Smooth muscle cell (in vitro differentiated cells): ENCODE measurements around the gene THOP1. TPM values are rescaled to one million over a fixed set of nuclear protein-coding genes. Genes with fewer than 3 reads are reported as not detected.

Experiments used
- DNase-seq: peaks from one replicate; lab custom pipeline; 2025; ENCODE audit not compliant: unreplicated experiment; lab: John Stamatoyannopoulos, UW
- H2AFZ ChIP-seq: fragments of 200-600 bp; sonication (generic); 2 replicates; pipeline ENCODE4 v1.6.0; 2016; ENCODE audit warnings: antibody characterized with exemption, low read depth, mild to moderate bottlenecking
- H3F3A ChIP-seq: fragments of 200-600 bp; sonication (generic); 2 replicates; pipeline ENCODE4 v1.6.0; 2017; ENCODE audit warnings: antibody characterized with exemption, low read depth
- H3K27ac ChIP-seq: fragments of 200-600 bp; sonication (generic); 2 replicates; pipeline ENCODE4 v1.5.1; 2016; ENCODE audit warnings: low read depth, mild to moderate bottlenecking
- H3K27me3 ChIP-seq: fragments of 200-600 bp; sonication (generic); 2 replicates; pipeline ENCODE4 v1.6.1; 2016; ENCODE audit warnings: low read depth, mild to moderate bottlenecking
- H3K36me3 ChIP-seq: fragments of 200-600 bp; sonication (generic); 2 replicates; pipeline ENCODE4 v1.5.1; 2016; ENCODE audit warnings: low read depth
- H3K4me1 ChIP-seq: fragments of 200-600 bp; sonication (generic); 2 replicates; pipeline ENCODE4 v1.5.1; 2016; ENCODE audit warnings: low read depth
- H3K4me2 ChIP-seq: fragments of 200-600 bp; sonication (generic); 2 replicates; pipeline ENCODE4 v1.6.0; 2016; ENCODE audit warnings: mild to moderate bottlenecking
- H3K4me3 ChIP-seq: fragments of 200-600 bp; sonication (generic); 2 replicates; pipeline ENCODE4 v1.5.1; 2016; ENCODE audit warnings: mild to moderate bottlenecking
- H3K79me2 ChIP-seq: fragments of 200-600 bp; sonication (generic); 2 replicates; pipeline ENCODE4 v1.6.0; 2016; ENCODE audit warnings: low read depth, mild to moderate bottlenecking
- H3K9ac ChIP-seq: fragments of 200-600 bp; sonication (generic); 2 replicates; pipeline ENCODE4 v1.6.0; 2016; ENCODE audit warnings: low read depth
- H3K9me3 ChIP-seq: fragments of 200-600 bp; sonication (generic); replicated peaks from 2 replicates; pipeline ENCODE4 v1.5.1; 2016; ENCODE audit warnings: low read depth
- H4K20me1 ChIP-seq: fragments of 200-600 bp; sonication (generic); 2 replicates; pipeline ENCODE4 v1.6.0; 2016; ENCODE audit warnings: low read depth
- whole genome bisulfite sequencing: methylation state at CpG from one replicate; pipeline ENCODE4 v1.1.7; 2016; ENCODE audit warnings: low lambda C conversion rate; 5-methylcytosine and 5-hydroxymethylcytosine counted together
- polyA plus RNA-seq: library from polyadenylated mRNA; unstranded; fragments of >200 nt; fragmentation: Nextera tagmentation; extraction: Ambion mirVana; gene quantifications from 2 replicates; pipeline ENCODE4 v1.2.1, GENCODE V29; 2016
- total RNA-seq: library from RNA; depleted of rRNA; stranded (reverse); fragments of >200 nt; gene quantifications from 2 replicates; pipeline ENCODE4 v1.2.3, GENCODE V29; 2014
- TF ChIP-seq, protein P1 (sequence below): fragments of 200-600 bp; sonication (generic); IDR thresholded peaks from 2 replicates; pipeline ENCODE4 v1.5.1; 2017; ENCODE audit warnings: borderline replicate concordance, mild to moderate bottlenecking, antibody characterized with exemption; ENCODE audit not compliant: insufficient read depth, poor library complexity, severe bottlenecking

Gene THOP1
- total and polyA plus RNA-seq, 2 experiments from 2014 or later, result 40.5 to 65.6 TPM

DNA sequence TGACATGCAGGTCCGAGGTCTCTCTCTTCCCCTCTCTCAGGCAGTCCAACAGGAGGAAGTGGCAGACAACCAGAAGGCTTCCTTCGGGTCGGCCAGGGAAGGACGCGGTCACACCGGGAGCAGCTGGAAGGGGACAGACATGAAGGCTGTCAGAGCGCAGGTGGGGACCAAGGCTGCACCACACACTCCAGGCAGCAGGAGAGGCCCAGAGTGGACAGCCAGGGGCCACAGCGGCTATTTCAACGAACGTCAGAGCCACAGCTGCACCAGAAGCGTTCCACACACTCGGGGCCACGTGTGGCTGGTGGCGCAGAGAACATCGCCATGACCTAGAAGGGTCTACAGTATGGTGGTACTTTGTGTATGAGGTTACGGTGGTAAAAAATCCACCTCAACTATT lies 29.5 kb upstream of the THOP1 start:
- Histone ChIP-seq H3K27ac (no peak overlapping the region), H3K9me3 (no peaks in the 10 kb centered on the region), H2AFZ (no peak overlapping the region), H4K20me1 (peaks cover 6% of the 10 kb centered on the region), H3K4me3 (no peak overlapping the region), H3K27me3 (no peaks in the 10 kb centered on the region), H3K9ac (no peak overlapping the region), H3K4me1 (no peaks in the 10 kb centered on the region), H3K36me3 (no peaks in the 10 kb centered on the region), H3K4me2 (no peak overlapping the region), H3K79me2 (no peaks in the 10 kb centered on the region), H3F3A (no peaks in the 10 kb centered on the region)
- no peak for DNase-seq
- 97% methylated on average over 16 of the region's 16 CpGs for WGBS
- TF ChIP-seq, protein P1, sequence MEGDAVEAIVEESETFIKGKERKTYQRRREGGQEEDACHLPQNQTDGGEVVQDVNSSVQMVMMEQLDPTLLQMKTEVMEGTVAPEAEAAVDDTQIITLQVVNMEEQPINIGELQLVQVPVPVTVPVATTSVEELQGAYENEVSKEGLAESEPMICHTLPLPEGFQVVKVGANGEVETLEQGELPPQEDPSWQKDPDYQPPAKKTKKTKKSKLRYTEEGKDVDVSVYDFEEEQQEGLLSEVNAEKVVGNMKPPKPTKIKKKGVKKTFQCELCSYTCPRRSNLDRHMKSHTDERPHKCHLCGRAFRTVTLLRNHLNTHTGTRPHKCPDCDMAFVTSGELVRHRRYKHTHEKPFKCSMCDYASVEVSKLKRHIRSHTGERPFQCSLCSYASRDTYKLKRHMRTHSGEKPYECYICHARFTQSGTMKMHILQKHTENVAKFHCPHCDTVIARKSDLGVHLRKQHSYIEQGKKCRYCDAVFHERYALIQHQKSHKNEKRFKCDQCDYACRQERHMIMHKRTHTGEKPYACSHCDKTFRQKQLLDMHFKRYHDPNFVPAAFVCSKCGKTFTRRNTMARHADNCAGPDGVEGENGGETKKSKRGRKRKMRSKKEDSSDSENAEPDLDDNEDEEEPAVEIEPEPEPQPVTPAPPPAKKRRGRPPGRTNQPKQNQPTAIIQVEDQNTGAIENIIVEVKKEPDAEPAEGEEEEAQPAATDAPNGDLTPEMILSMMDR, result no peak

GRCh38 chr19:2756477-2756876 lies 28.8 kb upstream of the THOP1 start:
- no peak overlapping the region for H3K4me3 ChIP-seq
- no peaks in the 10 kb centered on the region for H3K79me2 ChIP-seq
- TF ChIP-seq, protein P1, result no peak
- no peak overlapping the region for H3K9ac ChIP-seq
- no peak overlapping the region for H3K4me2 ChIP-seq
- H4K20me1 ChIP-seq, result peaks cover 6% of the 10 kb centered on the region
- no peaks in the 10 kb centered on the region for H3K27me3 ChIP-seq
- H2AFZ ChIP-seq, result no peak overlapping the region
- H3K4me1 ChIP-seq, result no peaks in the 10 kb centered on the region
- H3K9me3 ChIP-seq, result no peaks in the 10 kb centered on the region
- no peaks in the 10 kb centered on the region for H3F3A ChIP-seq
- over 99% methylated on average over 8 of the region's 8 CpGs for WGBS
- DNase-seq, result no peak
- H3K36me3 ChIP-seq, result no peaks in the 10 kb centered on the region
- no peak overlapping the region for H3K27ac ChIP-seq

- DNase-seq, result no peak
- no peak overlapping the region for H3K9ac ChIP-seq
- H3K36me3 ChIP-seq, result no peaks in the 10 kb centered on the region
- H2AFZ ChIP-seq, result no peak overlapping the region
- no peak overlapping the region for H3K4me3 ChIP-seq
- H3K79me2 ChIP-seq, result no peaks in the 10 kb centered on the region
- TF ChIP-seq, protein P1, result no peak
- H3K4me2 ChIP-seq, result no peak overlapping the region
- H3K27ac ChIP-seq, result no peak overlapping the region
- 97% methylated on average over 44 of the region's 48 CpGs for WGBS
- H3K27me3 ChIP-seq, result no peaks in the 10 kb centered on the region
- no peaks in the 10 kb centered on the region for H3F3A ChIP-seq
- peaks cover 6% of the 10 kb centered on the region for H4K20me1 ChIP-seq
- H3K4me1 ChIP-seq, result no peaks in the 10 kb centered on the region
- no peaks in the 10 kb centered on the region for H3K9me3 ChIP-seq
Measured at GRCh38 chr19:2756921-2757881, 28.1 kb upstream of the THOP1 start.
